ENCODE results near the gene PPP1R16B.

GRCh38 chr20:38806855-38807655 is 1.6 kb downstream of the PPP1R16B start:
- TF ChIP-seq CTCF (IDR thresholded peaks at IDR 0.05) (no peak), POLR2A (IDR thresholded peaks at IDR 0.05) (no peak)
